GM23248 (cell line): ENCODE results near the gene TPCN1. TPM values are rescaled to one million over a fixed set of nuclear protein-coding genes. Genes with fewer than 3 reads are reported as not detected.

ENCODE experiments used
- DNase-seq: peaks from one replicate; pipeline ENCODE4 v3.0.0-alpha.2; 2015
- H2AFZ ChIP-seq: fragments of 200-600 bp; sonication (generic); 2 replicates; pipeline ENCODE4 v1.6.1; 2016; ENCODE audit warnings: antibody characterized with exemption
- H3F3A ChIP-seq: fragments of 200-600 bp; sonication (generic); 2 replicates; pipeline ENCODE4 v1.6.1; 2016; ENCODE audit warnings: mild to moderate bottlenecking, antibody characterized with exemption, mixed run types; ENCODE audit not compliant: insufficient read depth
- H3K27ac ChIP-seq: fragments of 200-600 bp; sonication (generic); 2 replicates; pipeline ENCODE4 v1.5.1; 2016; ENCODE audit warnings: mild to moderate bottlenecking
- H3K27me3 ChIP-seq: fragments of 200-600 bp; sonication (generic); replicated peaks from 2 replicates; pipeline ENCODE4 v1.6.1; 2016; ENCODE audit warnings: mild to moderate bottlenecking; ENCODE audit not compliant: insufficient read depth
- H3K36me3 ChIP-seq: fragments of 200-600 bp; sonication (generic); 2 replicates; pipeline ENCODE4 v1.6.1; 2016; ENCODE audit warnings: low read depth, mild to moderate bottlenecking
- H3K4me1 ChIP-seq: fragments of 200-600 bp; sonication (generic); 2 replicates; pipeline ENCODE4 v1.6.1; 2016; ENCODE audit warnings: mild to moderate bottlenecking; ENCODE audit not compliant: insufficient read depth
- H3K4me2 ChIP-seq: fragments of 200-600 bp; sonication (generic); one replicate; pipeline ENCODE4 v1.6.1; 2016; ENCODE audit warnings: mild to moderate bottlenecking; ENCODE audit not compliant: unreplicated experiment
- H3K4me3 ChIP-seq: fragments of 200-600 bp; sonication (generic); 2 replicates; pipeline ENCODE4 v1.5.1; 2016; ENCODE audit warnings: mild to moderate bottlenecking
- H3K79me2 ChIP-seq: fragments of 200-600 bp; sonication (generic); 2 replicates; pipeline ENCODE4 v1.6.1; 2016; ENCODE audit warnings: mild to moderate bottlenecking; ENCODE audit not compliant: insufficient read depth
- H3K9ac ChIP-seq: fragments of 200-600 bp; sonication (generic); 2 replicates; pipeline ENCODE4 v1.6.1; 2016; ENCODE audit warnings: mild to moderate bottlenecking
- H3K9me2 ChIP-seq: fragments of 200-600 bp; sonication (generic); 2 replicates; pipeline ENCODE4 v1.6.1; 2016; ENCODE audit warnings: mixed run types, mild to moderate bottlenecking, moderate library complexity; ENCODE audit not compliant: insufficient read depth
- H3K9me3 ChIP-seq: fragments of 200-600 bp; sonication (generic); one replicate; pipeline ENCODE4 v1.6.1; 2017; ENCODE audit warnings: low read depth
- H4K20me1 ChIP-seq: fragments of 200-600 bp; sonication (generic); 2 replicates; pipeline ENCODE4 v1.6.0; 2016; ENCODE audit not compliant: insufficient read depth
- EZH2 ChIP-seq: fragments of 200-600 bp; sonication (generic); IDR thresholded peaks from 2 replicates; pipeline ENCODE4 v1.6.1; 2018; ENCODE audit warnings: antibody characterized with exemption, mild to moderate bottlenecking; ENCODE audit not compliant: insufficient read depth, poor library complexity, severe bottlenecking
- EZH2phosphoT487 ChIP-seq: fragments of 200-600 bp; sonication (generic); IDR thresholded peaks from 2 replicates; pipeline ENCODE4 v1.6.1; 2018; ENCODE audit warnings: antibody characterized with exemption, moderate library complexity, mild to moderate bottlenecking, low read depth; ENCODE audit not compliant: insufficient read depth
- WGBS, 2 experiments: methylation state at CpG; one replicate each; pipeline ENCODE4 v1.1.6; 2015 to 2017; ENCODE audit warnings: low lambda C conversion rate in 2 of 2, low coverage in 1 of 2; ENCODE audit errors: missing lambda C conversion rate in 2 of 2; 5-methylcytosine and 5-hydroxymethylcytosine counted together
- in situ Hi-C: fragments of 300-500 bp; cut with MboI; formaldehyde crosslinking; loops from 2 replicates; pipeline ENCODE4 v1.15.0; 2020
- polyA plus RNA-seq: library from polyadenylated mRNA; unstranded; fragments of >200 nt; fragmentation: Nextera tagmentation; extraction: Ambion mirVana; gene quantifications from 2 replicates; pipeline ENCODE4 v1.2.1, GENCODE V29; 2016
- total RNA-seq: library from RNA; depleted of rRNA; stranded (reverse); fragments of >200 nt; shearing (Covaris generic); gene quantifications from 2 replicates; pipeline ENCODE4 v1.2.3, GENCODE V29; 2014

TPCN1 gene
- total and polyA plus RNA-seq, 2 experiments from 2014 or later: 9.0 to 15.9 TPM

DNA sequence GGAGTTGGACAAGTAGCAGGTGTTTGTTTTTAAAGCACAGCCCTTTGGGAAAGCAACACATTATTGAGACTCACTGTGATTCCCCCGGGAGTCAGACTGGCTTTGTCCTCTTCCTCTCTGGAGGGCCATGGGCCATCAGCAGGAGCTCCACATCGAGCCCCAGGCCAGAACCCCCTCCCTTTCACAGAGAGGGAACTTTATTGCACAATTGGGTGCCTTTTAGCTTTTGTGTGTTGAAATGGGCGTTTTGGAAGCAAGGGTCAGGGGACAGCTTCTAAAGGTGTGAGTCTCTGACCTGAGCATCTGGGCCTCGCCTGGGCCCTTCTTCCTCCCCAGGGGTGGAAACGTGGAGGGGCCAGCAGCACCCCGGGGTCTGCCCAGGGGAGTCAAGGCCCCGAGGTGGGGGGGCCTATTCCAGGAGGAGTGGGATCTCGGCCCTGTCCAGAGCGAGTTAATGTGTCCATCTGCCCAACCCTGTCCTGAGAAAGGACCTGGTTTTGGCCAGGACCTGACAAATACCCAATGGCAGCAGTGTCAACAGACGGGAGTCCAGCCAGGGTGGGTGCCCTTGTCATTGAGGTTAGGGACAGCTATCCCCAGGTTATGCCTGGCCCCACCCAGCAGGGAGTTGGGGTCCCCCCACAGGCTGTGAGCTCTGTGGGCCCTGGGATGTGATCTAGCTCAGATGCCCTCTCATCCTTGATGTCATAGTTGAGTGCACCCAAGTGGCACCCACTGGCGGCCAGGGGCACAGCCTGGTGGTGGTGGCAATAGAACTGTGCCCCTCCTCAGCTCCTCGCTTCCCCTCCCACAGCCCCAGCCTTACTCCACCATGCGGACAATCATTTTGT is 76.6 kb downstream of the TPCN1 start:
- no peak for DNase-seq
- no peak overlapping the region for H3K9ac ChIP-seq
- no peaks in the 10 kb centered on the region for H3K36me3 ChIP-seq
- no peak overlapping the region for H3K4me3 ChIP-seq
- H3K27ac ChIP-seq: no peak overlapping the region
- H3F3A ChIP-seq: no peaks in the 10 kb centered on the region
- no peaks in the 10 kb centered on the region for H3K9me2 ChIP-seq
- H3K4me2 ChIP-seq: no peak overlapping the region
- H3K79me2 ChIP-seq: no peaks in the 10 kb centered on the region
- H3K27me3 ChIP-seq: no peaks in the 10 kb centered on the region
- H3K9me3 ChIP-seq: no peaks in the 10 kb centered on the region
- in situ Hi-C loops: no loop called here
- TF ChIP-seq EZH2phosphoT487 (no peak), EZH2 (no peak)
- 89% methylated on average over 13 of the region's 13 CpGs for WGBS, 2 experiments
- no peaks in the 10 kb centered on the region for H4K20me1 ChIP-seq
- H2AFZ ChIP-seq: no peak overlapping the region
- H3K4me1 ChIP-seq: peaks cover 17% of the 10 kb centered on the region

DNA sequence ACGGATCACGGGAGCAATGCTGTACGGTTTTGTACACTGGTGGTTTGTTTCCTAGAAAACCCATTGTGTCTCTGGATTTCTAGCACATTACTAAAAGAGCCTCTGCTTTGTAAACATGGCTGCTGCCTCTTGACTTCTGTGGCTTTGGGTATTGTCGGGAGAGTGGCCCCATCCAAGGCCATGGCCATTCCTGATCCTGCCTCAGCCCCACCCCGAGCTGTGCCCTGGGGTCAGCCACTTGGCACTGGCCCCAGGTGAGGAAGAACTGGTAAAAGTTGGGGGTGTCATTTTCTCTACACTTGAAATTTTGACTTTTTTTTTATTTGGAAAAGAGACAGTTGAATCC is 77.2 kb downstream of the TPCN1 start:
- Histone ChIP-seq H3K9ac (peak overlapping the region; percentile 81), H3K4me3 (no peak overlapping the region), H3K36me3 (no peaks in the 10 kb centered on the region), H3K4me2 (peak overlapping the region; percentile 65), H3K27me3 (no peaks in the 10 kb centered on the region), H3K79me2 (no peaks in the 10 kb centered on the region), H2AFZ (no peak overlapping the region), H3F3A (no peaks in the 10 kb centered on the region), H3K27ac (peak overlapping the region; percentile 84), H3K4me1 (peaks cover 17% of the 10 kb centered on the region), H4K20me1 (no peaks in the 10 kb centered on the region), H3K9me2 (no peaks in the 10 kb centered on the region), H3K9me3 (no peaks in the 10 kb centered on the region)
- TF ChIP-seq EZH2phosphoT487 (no peak), EZH2 (no peak)
- WGBS, 2 experiments: 84 to 85% methylated on average over 5 of the region's 5 CpGs
- in situ Hi-C loops: no loop called here
- DNase-seq: no peak

DNA sequence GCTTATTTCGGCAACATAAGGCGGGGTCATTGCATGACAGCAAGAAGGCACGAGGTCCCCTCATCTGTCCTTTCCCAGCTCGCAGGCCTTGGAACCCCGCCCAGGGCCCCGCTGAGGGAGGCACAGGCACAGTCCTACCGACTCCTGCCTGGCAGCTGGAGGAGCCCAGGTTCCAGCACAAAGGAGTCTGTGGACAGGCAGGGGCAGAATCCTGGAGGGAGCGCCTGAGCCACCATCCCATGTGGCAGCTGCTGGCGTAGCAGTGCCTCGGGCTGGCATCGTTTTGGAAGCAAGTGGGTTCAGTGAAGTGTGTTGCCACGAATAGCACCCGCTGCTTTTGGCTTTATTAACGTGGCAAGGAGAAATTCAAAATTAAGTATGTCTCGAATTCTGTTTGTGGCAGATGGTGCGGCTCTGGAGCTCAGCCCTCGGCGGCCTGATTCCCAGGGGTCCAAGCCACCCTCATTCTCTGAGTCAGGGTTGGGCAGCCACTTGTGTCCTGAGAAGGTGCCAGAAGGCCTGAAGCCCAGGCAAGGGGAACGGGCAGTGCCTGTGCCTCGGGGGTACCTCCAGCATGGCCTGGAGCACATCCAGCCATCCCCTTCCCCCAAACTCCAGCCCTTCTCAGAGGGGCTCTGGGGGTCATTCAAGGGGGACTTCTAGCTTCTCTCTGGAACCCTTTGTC is 77.7 kb downstream of the TPCN1 start:
- peak overlapping the region; percentile 65 for H3K4me2 ChIP-seq
- WGBS, 2 experiments: 25 to 29% methylated on average over 20 of the region's 20 CpGs
- no peaks in the 10 kb centered on the region for H3K27me3 ChIP-seq
- in situ Hi-C loops: no loop called here
- H3K27ac ChIP-seq: peak overlapping the region; percentile 84
- no peaks in the 10 kb centered on the region for H4K20me1 ChIP-seq
- TF ChIP-seq EZH2: no peak
- no peak for TF ChIP-seq EZH2phosphoT487
- H3K4me3 ChIP-seq: peak overlapping the region; percentile 11; the same call in 1 of the 2 replicates
- DNase-seq: peak; percentile 62
- H3K9ac ChIP-seq: peak overlapping the region; percentile 81
- no peaks in the 10 kb centered on the region for H3K9me3 ChIP-seq
- no peaks in the 10 kb centered on the region for H3K79me2 ChIP-seq
- no peaks in the 10 kb centered on the region for H3K36me3 ChIP-seq
- H3K9me2 ChIP-seq: no peaks in the 10 kb centered on the region
- no peaks in the 10 kb centered on the region for H3F3A ChIP-seq
- H3K4me1 ChIP-seq: peaks cover 17% of the 10 kb centered on the region
- peak overlapping the region; percentile 59 for H2AFZ ChIP-seq

DNA sequence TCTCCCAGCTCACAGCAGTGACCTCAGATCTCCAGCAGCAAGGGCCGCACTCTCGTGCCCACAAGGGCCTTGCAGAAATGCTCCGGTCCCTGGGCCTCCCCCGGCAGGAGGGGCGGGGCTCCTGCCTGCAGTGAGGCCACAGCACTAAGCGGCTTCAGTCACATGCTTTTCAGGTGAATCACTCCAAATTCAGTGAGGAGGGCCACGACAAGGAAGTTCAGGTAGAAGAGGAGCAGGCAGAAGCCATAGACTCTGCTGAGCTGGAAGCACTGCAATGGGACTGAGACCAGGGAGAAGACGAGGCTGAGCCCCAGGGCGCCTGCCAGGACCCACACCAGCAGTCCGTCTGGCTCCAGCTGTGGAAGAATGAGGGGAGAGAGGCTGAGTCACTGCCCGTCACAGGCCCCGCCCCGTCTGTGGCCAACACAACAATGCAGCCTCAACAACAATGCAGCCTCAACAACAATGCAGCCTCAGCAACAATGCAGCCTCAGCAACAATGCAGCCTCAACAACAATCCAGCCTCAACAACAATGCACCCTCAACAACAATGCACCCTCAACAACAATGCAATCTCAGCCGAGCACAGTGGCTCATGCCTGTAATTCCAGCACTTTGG is 78.5 kb downstream of the TPCN1 start:
- Histone ChIP-seq H3K9me3 (no peaks in the 10 kb centered on the region), H3K79me2 (no peaks in the 10 kb centered on the region), H3K36me3 (no peaks in the 10 kb centered on the region), H3K4me1 (peaks cover 17% of the 10 kb centered on the region), H3F3A (no peaks in the 10 kb centered on the region), H3K27ac (peak overlapping the region; percentile 84), H4K20me1 (no peaks in the 10 kb centered on the region), H3K27me3 (no peaks in the 10 kb centered on the region), H3K9me2 (no peaks in the 10 kb centered on the region), H3K4me3 (peak overlapping the region; percentile 11; the same call in 1 of the 2 replicates), H2AFZ (peak overlapping the region; percentile 59), H3K4me2 (peak overlapping the region; percentile 65), H3K9ac (peak overlapping the region; percentile 81)
- WGBS, 2 experiments: 10% methylated on average over 14 of the region's 14 CpGs
- TF ChIP-seq EZH2 (no peak), EZH2phosphoT487 (no peak)
- in situ Hi-C loops: no loop called here
- DNase-seq: peak; percentile 91
